SK-N-MC (cell line): ENCODE results near the gene PRKG1.

Source experiments
- EZH2 ChIP-seq: fragments of 200-600 bp; sonication (generic); IDR thresholded peaks from one replicate; pipeline ENCODE4 v1.6.1; 2017; ENCODE audit warnings: antibody characterized with exemption
- POLR2AphosphoS5 ChIP-seq: IDR thresholded peaks from 2 replicates; pipeline ENCODE4 v1.6.1; 2012; ENCODE audit warnings: mild to moderate bottlenecking, low read depth, low read length, borderline replicate concordance

DNA sequence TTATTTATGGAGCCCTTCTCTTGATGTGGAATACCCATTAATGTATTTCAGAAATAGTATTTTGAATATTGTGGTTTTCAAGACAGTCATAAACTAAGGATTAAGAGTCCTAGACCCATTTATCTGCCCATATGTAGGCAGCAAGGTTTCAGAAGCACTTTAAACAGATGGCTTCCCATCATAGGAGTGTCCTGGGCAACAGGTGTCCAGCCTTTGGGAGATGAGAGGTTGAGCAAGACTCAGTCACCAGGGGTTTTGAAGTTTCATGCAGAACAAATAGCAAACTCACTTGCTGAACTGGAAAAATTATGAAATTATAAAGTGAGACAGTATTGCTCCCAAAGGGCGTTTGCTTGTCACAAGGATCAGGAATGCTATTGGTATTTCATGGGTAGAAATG, 818.0 kb downstream of the PRKG1 start:
- TF ChIP-seq POLR2AphosphoS5 = no peak
- TF ChIP-seq EZH2 = no peak
